ENCODE results near the gene RYR3.
A peak's percentile ranks its signal among the peaks of the same experiment; 100 is the strongest.

- no peak for TF ChIP-seq CTCF (IDR thresholded peaks at IDR 0.05 in 2 of 3, conservative IDR thresholded peaks at IDR 0.05 in 1 of 3; ENCODE audit: control insufficient read depth in 2 of 3, extremely low read depth in 1 of 3, insufficient read depth in 1 of 3, low read depth in 3 of 3, low read length in 3 of 3)
- TF ChIP-seq SP1 (IDR thresholded peaks at IDR 0.05; ENCODE audit: low read depth, low read length): no peak
- no peak for TF ChIP-seq REST (IDR thresholded peaks at IDR 0.05; ENCODE audit: low read depth, low read length)
- TF ChIP-seq MYC (IDR thresholded peaks at IDR 0.05; ENCODE audit: insufficient read depth, insufficient read length, insufficient replicate concordance, low read length, severe bottlenecking): no peak
- no peak for TF ChIP-seq POLR2A (IDR thresholded peaks at IDR 0.05; ENCODE audit: low read depth, low read length)
- no peak for TF ChIP-seq TBL1XR1 (IDR thresholded peaks at IDR 0.05; ENCODE audit: low read depth, low read length)
- TF ChIP-seq SIN3A (IDR thresholded peaks at IDR 0.05; ENCODE audit: low read depth, low read length): no peak
- TF ChIP-seq EP300 (IDR thresholded peaks at IDR 0.05; ENCODE audit: borderline replicate concordance in 1 of 2, control insufficient read depth in 1 of 2, low read depth in 2 of 2, low read length in 2 of 2): peak in 1 of 2 experiments; percentile 22; a peak in 1 of 4 replicates
- no peak for TF ChIP-seq CHD2 (IDR thresholded peaks at IDR 0.05; ENCODE audit: borderline replicate concordance, low read depth, low read length)
- no peak for TF ChIP-seq RAD21 (IDR thresholded peaks at IDR 0.05; ENCODE audit: insufficient read depth, low read depth, low read length)
- no peak for TF ChIP-seq CEBPZ (IDR thresholded peaks at IDR 0.05; ENCODE audit: low read depth, low read length)
- TF ChIP-seq EZH2 (IDR thresholded peaks at IDR 0.05; ENCODE audit: borderline replicate concordance, control insufficient read depth, low read depth, low read length): no peak
Observed at GRCh38 chr15:33344111-33344510, 33.3 kb downstream of the RYR3 start.
